ENCODE measurements around the gene TOMM40L.

The TOMM40L gene

DNA sequence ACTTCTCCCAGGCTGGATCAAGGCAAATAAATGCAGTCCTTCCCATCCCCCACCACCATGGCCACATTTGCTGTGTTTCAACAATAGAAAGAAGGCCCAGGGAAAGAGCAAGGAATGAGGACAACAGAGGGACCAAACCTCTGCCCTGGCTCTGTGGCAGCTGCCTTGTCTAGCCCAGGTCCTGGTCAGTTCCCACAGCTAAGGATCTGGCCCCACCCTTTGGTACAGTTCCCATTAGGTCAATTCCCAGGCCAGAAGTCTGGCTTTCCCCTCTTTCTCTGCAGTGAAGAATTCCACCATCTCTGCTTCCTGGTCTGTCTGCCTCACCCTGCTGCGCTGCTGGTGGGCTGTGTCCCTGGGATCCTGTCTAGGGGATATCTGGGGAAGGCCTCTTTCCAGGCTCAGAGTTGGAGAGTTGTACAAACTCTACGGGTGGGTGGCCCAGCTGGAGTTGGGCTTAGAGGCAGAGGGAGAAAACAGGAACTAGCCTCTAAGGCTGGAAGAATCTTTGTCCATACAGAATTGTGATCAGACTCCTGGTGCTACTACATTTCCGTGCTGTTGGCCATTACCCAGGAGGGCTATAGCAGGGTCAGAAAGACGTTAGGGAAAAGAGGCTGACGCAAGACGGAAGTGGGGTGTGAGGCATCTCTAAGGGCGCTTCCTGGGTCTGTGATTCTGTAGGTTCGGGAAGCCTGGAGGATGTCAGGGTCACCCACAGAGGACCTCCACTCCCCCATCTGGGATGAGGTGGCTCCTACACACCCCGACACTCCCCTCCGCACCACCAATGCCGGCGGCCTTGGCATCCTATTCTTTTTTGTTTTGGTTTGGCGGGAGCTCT, 24.6 kb upstream of the TOMM40L start:
- TF ChIP-seq POLR2A (IDR thresholded peaks at IDR 0.05; ENCODE audit: low read length) (no peak), GATA1 (IDR thresholded peaks at IDR 0.05; ENCODE audit: low read depth, low read length) (no peak)

DNA sequence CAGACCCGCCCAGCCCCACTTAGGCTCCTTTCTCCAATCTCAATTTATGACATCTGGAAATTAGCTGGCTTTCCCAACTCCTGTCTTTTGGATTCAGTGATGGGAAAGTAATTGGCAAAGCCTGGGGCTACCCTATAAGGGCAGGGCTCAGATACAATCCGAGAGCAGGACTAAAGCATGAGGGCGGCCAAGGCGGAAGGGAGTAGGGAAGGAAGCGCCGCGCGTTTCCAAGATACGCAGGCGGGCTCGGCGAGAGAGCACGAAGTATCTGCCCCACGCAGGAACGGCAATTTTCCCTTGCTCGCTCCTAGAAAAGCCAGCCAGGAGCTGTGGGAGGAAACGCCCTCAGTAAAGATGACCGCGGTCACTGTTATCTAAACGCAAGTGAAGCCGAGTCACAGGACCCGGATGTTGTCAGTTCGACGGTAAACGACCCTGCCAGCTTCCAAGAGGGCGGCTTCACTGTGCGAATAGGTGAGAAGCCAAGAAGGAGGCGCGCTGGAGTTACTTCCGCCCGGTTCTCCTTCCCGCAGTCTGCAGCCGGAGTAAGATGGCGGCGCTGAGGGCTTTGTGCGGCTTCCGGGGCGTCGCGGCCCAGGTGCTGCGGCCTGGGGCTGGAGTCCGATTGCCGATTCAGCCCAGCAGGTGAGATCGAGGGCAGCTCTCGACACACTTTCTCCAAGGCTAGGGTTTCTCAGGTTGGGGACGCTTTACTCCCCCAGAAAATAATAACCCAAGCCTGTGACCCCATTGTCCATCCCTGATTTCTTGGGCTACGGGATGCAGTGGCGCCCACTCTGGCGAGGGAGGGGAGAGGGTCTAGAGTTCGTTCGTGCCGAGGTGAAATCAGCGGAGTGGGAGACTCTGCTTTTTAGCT, 23.8 kb upstream of the TOMM40L start, which contains the start of gene NDUFS2:
TSS of gene NDUFS2 (plus strand) at position 532 of the 877 bp plus-strand sequence. CDS start at position 551, 19 bp downstream.
- peak; percentile 99 for DNase-seq
- TF ChIP-seq GATA1 (IDR thresholded peaks at IDR 0.05; ENCODE audit: low read depth, low read length): no peak
- peak; percentile 95 for TF ChIP-seq POLR2A (IDR thresholded peaks at IDR 0.05; ENCODE audit: low read length)

More for the DNA sequence above, 24.6 kb upstream of the TOMM40L start:
- no peak for DNase-seq

DNA sequence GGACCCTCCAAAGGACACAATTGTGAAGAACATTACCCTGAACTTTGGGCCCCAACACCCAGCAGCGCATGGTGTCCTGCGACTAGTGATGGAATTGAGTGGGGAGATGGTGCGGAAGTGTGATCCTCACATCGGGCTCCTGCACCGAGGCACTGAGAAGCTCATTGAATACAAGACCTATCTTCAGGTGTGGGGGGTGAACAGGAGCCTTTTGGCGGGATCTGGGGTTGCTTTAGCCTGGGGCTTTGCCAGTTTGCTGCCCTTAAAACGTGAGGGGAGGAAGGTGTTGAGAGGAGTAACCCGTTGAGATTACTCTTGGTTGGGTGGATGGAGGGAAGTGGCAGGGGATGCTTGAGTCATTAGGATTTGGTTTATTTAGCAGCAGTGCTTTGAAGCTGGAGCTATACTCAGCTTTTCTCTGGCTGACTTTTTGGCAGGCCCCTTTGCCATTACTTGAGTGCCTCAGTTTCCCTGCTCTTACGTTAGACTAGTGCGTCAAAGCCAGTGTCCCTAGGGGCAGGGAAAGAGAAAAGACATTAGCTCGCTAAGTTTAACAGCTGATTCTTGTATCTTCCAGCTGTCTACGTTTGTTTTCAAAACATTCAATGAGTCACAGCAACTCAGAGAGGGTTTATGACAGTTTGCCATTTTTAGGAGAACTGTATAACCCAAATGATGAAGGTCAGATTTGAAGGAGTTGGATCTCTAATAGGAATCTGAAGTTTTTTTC, 19.3 kb upstream of the TOMM40L start:
- DNase-seq: no peak
- TF ChIP-seq GATA1 (IDR thresholded peaks at IDR 0.05; ENCODE audit: low read depth, low read length): no peak
- no peak for TF ChIP-seq POLR2A (IDR thresholded peaks at IDR 0.05; ENCODE audit: low read length)

DNA sequence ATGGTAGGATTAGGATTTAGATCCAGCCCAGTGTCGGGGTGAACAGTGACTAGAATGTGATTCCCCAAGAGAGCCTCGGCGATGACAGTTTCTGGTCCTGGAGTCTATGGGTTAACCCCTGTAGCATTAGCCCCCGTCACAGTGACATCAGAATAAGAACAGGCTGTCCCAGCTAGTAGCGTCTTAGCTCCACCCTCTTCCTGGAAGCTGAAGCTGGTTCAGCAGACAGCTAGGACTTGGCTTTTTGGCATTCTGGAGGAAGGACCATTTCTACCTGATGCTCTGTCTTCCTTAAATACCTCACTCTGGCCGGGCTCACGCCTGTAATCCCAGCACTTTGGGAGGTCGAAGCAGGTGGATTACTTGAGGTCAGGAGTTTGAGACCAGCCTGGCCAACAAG, 18.7 kb upstream of the TOMM40L start:
- no peak for DNase-seq
- no peak for TF ChIP-seq GATA1 (IDR thresholded peaks at IDR 0.05; ENCODE audit: low read depth, low read length)
- no peak for TF ChIP-seq POLR2A (IDR thresholded peaks at IDR 0.05; ENCODE audit: low read length)

DNA sequence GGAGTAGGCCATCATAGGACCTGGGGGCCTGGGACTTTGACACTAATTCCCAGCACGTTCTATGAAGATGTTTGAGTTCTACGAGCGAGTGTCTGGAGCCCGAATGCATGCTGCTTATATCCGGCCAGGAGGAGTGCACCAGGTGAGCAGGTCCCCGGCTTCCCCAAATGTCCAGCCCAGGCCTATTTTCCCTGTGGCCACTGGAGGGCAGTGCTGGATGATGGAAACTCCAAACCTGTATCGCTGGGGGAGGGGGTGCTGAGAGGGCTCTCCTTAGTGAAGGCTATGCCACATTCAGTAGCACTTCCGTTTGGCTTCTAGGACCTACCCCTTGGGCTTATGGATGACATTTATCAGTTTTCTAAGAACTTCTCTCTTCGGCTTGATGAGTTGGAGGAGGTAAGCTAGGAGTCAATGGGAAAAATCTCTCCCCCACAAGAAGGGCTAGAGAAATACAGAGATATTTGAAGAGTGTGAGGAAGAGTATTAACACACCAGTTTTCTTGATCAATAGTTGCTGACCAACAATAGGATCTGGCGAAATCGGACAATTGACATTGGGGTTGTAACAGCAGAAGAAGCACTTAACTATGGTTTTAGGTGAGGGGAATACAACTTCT, 16.0 kb upstream of the TOMM40L start:
- DNase-seq: peak; percentile 76 to 82
- no peak for TF ChIP-seq GATA1 (IDR thresholded peaks at IDR 0.05; ENCODE audit: low read depth, low read length)
- no peak for TF ChIP-seq POLR2A (IDR thresholded peaks at IDR 0.05; ENCODE audit: low read length)

DNA sequence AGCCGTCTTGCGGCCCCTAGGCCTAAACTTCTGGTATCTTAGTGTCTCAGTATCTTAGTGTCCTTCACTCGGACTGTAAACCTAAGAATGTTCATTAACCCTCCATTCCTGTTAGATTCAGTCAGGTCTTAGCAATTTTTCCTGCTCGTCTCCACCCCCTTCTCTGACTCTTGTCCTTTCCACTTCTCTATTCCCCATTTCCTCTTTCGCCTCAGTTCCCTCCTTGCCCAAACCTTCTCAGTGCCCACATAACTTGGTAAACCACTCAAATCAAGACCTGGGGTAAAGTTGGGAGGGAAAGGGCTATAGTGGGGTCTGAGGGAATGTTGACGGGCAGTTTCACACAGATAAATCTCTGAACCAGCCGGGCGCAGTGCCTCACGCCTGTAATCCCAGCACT, 11.5 kb upstream of the TOMM40L start:
- no peak for DNase-seq
- TF ChIP-seq GATA1 (IDR thresholded peaks at IDR 0.05; ENCODE audit: low read depth, low read length) (no peak), POLR2A (IDR thresholded peaks at IDR 0.05; ENCODE audit: low read length) (no peak)

DNA sequence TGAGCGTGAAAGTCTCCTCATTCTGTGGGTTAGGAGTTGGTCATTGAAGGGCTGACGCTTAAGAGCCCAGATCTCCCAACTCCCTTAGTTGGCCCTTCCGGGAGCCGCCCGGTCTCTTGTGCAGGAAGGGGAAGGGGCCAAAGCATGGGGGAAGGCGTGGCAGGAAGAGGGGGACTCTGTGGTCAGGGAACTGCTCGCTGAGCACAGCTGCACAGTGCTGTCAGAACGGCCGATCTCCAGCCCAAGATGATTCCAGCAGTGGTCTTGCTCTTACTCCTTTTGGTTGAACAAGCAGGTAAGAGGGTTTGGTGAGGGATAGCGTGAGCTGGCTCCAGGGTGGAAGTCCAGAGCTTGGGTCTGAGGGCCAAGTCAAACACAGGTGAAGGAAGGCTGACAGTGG, 10.8 kb upstream of the TOMM40L start, which contains the start of gene FCER1G:
TSS of gene FCER1G (plus strand) at position 220 of the 400 bp plus-strand sequence. CDS start at position 247, 27 bp downstream.
- TF ChIP-seq GATA1 (IDR thresholded peaks at IDR 0.05; ENCODE audit: low read depth, low read length) (no peak), POLR2A (IDR thresholded peaks at IDR 0.05; ENCODE audit: low read length) (no peak)
- DNase-seq: no peak

DNA sequence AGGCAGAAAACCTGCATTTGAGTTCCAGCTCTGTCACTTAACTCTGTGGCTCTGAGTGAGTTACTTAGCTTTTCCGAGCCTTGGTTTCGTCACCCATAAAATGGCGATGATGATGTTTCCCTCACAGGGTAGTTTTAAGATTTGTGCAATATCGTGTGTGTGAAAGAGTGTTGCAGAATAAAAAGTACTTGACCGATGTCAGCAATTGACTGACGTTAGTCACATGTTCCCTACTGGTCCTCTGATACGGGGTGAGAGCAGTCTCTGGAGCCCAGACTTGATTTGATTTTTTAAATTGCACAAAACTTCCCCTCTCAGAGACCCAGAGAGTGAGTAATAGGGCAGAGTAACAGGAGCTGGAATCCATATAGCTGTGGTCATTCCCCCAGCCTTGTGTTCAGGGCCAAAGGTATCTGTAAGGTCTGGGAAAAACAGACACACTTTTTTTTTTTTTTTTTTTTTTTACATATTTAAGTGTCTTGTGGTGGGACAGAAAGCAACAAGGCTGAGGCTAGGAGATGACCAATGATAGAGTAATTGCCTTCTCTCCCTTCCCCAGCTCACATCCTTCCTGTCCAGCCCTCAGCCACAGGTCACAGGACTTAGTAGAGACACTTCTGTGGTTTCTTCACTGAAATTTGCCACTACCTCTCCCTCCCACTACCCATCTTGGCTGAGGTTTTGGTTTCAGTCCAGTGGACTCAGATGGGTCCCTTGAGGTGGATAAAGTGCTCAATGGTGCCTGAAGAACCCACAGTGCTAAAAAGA, 8.7 kb upstream of the TOMM40L start:
- no peak for DNase-seq
- no peak for TF ChIP-seq GATA1 (IDR thresholded peaks at IDR 0.05; ENCODE audit: low read depth, low read length)
- TF ChIP-seq POLR2A (IDR thresholded peaks at IDR 0.05; ENCODE audit: low read length): no peak

DNA sequence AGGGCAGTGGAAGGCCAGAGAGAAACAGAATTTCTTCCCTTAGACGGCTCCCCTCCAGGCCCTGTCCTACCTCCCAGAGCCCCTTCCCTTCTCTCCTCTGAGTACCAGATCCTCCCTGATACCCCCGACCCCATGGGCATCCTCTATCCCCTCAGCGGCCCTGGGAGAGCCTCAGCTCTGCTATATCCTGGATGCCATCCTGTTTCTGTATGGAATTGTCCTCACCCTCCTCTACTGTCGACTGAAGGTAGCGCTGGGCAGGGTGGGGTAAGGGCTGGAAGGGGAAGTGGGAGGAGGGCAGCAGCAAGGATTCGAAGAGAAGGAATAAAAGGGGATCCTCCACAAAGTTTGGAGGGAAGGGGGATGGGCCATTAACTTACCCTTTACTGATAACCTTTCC, 8.0 kb upstream of the TOMM40L start:
- TF ChIP-seq POLR2A (IDR thresholded peaks at IDR 0.05; ENCODE audit: low read length) (no peak), GATA1 (IDR thresholded peaks at IDR 0.05; ENCODE audit: low read depth, low read length) (no peak)
- DNase-seq: no peak

DNA sequence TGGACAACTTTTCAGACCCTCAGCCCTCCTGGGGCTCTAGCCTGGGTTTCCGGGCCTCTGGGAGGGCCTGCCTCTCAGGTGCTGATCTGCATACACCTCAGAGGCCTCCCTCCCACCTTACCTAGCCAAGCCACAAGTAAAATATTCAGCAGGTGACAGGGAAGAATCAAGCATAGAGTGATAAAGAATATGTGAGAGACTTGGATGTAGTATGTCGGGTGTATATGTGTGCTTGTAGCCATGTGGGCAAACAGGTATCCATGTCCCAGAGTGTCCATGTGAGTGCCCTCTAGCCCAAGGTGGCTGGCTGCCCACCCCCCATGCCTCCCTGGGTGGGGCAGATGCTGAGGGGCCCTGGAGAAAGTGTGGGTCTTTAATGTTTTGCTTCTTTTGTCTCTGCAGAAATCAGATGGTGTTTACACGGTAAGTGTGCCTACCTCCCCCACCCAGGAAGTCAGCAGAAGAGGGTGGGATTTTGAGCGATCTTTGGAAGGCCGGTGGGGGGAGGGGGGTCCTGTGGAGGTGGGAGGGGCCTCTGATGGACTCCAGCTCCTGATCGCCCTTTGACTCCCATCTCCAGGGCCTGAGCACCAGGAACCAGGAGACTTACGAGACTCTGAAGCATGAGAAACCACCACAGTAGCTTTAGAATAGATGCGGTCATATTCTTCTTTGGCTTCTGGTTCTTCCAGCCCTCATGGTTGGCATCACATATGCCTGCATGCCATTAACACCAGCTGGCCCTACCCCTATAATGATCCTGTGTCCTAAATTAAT, 7.4 kb upstream of the TOMM40L start:
- no peak for DNase-seq
- TF ChIP-seq GATA1 (IDR thresholded peaks at IDR 0.05; ENCODE audit: low read depth, low read length) (no peak), POLR2A (IDR thresholded peaks at IDR 0.05; ENCODE audit: low read length) (no peak)

DNA sequence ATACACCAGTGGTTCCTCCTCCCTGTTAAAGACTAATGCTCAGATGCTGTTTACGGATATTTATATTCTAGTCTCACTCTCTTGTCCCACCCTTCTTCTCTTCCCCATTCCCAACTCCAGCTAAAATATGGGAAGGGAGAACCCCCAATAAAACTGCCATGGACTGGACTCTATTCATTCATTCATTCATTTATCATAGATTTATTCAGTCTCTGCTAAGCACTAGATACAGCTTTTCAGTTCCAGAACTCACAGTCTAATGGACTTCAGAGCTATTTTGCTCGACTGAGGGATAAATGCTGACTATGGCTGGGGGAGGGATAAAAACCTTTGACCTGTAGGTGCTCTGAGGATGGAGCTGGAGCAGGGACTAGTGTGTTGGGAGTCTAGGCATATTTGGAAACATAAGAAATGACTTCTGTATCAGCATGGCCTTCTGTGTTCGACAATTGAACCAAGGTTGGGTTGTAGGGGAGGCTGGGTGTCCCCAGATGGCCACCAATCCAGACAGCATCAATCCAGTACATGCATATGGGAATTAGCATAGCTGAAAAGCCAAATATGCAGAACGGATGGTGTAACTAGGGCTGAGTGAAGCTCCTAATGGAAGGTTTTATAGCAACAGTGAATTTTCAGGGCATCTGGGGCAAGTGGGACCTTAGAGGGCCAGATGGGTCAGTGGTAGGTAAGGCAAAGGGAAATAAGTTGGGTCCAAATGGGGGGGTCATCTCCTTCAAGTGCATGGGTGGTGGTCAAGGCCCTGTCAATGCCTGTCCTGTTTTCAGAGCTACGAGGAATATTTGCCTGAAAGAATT, 6.6 kb upstream of the TOMM40L start:
- DNase-seq: no peak
- TF ChIP-seq POLR2A (IDR thresholded peaks at IDR 0.05; ENCODE audit: low read length) (no peak), GATA1 (IDR thresholded peaks at IDR 0.05; ENCODE audit: low read depth, low read length) (no peak)

Measured in erythroblast (primary cell).